Stomach (tissue), 4 donors: ENCODE results near the gene TTC28.

ENCODE experiments used
- CTCF ChIP-seq, 7 experiments: fragments of 450-650 bp in 4 of 7; fragments of 200-600 bp in 3 of 7; sonication (generic) in 3 of 7; IDR thresholded peaks; one replicate each; pipeline ENCODE4 v1.5.1; 2016 to 2019; ENCODE audit warnings: antibody characterized with exemption in 7 of 7, control low read depth in 2 of 7, mild to moderate bottlenecking in 1 of 7
- EP300 ChIP-seq: sonication (generic); formaldehyde crosslinking; IDR thresholded peaks from one replicate; pipeline ENCODE4 v1.6.1; 2017; ENCODE audit warnings: antibody characterized with exemption
- POLR2A ChIP-seq, 4 donors: fragments of 450-650 bp; IDR thresholded peaks; one replicate each; pipeline ENCODE4 v1.6.1; 2016; ENCODE audit warnings: antibody characterized with exemption in 4 of 4, control low read depth in 2 of 4, mild to moderate bottlenecking in 1 of 4, moderate library complexity in 1 of 4
- POLR2AphosphoS5 ChIP-seq, 3 donors: sonication (generic); formaldehyde crosslinking; IDR thresholded peaks; one replicate each; pipeline ENCODE4 v1.6.1; 2016; ENCODE audit warnings: antibody characterized with exemption in 3 of 3

- TF ChIP-seq CTCF (IDR thresholded peaks at IDR 0.05) (no peak), POLR2A (IDR thresholded peaks at IDR 0.05) (no peak), EP300 (no peak), POLR2AphosphoS5 (IDR thresholded peaks at IDR 0.05) (no peak)
Measured at GRCh38 chr22:28728621-28729313, 49.1 kb upstream of the TTC28 start.
